Right ventricle myocardium inferior (tissue), 1 donor: ENCODE data around the gene APC2. TPM values are rescaled to one million over a fixed set of nuclear protein-coding genes. Genes with fewer than 3 reads are reported as not detected.
"Not testable (repeated sequence)": the region's sequence is repeated elsewhere in the genome, so short reads cannot be mapped to it uniquely, and the experiment has no call there.

Source experiments
- ATAC-seq: fragments of 200-7000 bp; cut with Tn5 transposase; one replicate; pipeline ENCODE4 v1.9.1; 2020; ENCODE audit warnings: mild to moderate bottlenecking, moderate library complexity
- DNase-seq: peaks from one replicate; pipeline ENCODE4 v3.0.0; 2021; ENCODE audit errors: missing footprints
- intact Hi-C: fragments of 100-400 bp; cut with DNase I; formaldehyde crosslinking; loops from one replicate; pipeline ENCODE4 v1.11.0; 2022
- total RNA-seq: library from RNA; stranded (reverse); fragmentation: NEBNext Ultra II Directional; extraction: Animal tissue kit (Norgen Biotek cat#: 25700); gene quantifications from one replicate; pipeline ENCODE4 v1.2.1, GENCODE V29; 2021
- donor health status: DM: no; HTN: yes; CAD: no; lungs with severe emphysema.

APC2 gene
- total RNA-seq, 1 donor from 2014 or later = 0.14 TPM

DNA sequence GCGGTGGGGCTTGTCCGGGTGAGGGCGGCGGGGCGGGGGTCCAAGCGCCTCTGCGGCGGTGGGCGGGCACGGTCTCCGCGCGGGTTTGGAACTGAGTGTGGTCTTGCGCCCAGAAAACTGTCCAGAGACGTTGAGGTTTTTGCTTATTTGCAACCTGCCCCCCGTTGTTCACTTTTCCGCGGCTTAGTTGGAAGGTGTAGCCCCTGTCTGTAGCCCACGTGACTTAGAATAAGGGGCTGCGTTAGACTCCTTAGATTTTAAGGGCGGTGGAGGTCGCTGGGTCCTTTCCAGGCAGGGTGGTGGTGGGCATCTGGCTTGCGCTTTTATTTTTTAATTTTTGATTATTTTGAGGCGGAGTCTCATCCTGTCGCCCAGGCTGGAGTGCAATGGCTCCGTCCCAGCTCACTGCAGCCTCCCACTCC lies 11.0 kb upstream of the APC2 start:
- DNase-seq (no peak), ATAC-seq (no peak)
- intact Hi-C loops = no loop called here

DNA sequence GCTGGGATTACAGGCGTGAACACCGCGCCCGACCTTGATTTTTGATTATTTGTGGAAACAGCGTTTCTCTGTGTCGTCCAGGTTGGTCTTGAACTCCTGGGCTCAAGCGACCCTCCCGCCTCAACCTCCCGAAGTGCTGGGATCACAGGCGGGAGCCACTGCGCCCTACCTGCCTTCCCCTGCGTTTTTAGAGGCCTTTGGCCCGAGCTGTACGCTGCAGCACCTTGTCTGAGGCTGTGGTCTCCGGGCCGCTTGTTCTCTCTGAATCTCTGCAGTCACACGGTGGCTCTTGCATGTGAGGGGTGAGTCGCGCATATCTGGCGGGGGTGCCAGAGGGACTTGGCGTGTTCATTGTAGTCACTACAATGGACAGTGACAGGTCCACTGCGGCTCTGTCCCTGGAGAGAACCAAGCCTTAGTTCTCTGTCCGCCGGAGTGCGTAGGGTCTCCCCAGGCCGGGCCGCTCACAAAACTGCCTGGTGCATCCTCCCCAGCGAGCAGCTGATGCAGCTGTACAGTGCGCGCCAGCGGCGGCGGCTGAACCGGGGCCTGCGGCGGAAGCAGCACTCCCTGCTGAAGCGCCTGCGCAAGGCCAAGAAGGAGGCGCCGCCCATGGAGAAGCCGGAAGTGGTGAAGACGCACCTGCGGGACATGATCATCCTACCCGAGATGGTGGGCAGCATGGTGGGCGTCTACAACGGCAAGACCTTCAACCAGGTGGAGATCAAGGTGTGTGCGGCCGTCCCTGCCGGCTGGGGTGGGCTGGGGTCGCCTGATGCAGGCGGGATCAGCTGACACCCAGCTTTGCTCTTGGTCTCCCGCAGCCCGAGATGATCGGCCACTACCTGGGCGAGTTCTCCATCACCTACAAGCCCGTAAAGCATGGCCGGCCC lies 10.2 kb upstream of the APC2 start:
- ATAC-seq, DNase-seq, intact Hi-C loops: not testable (repeated sequence)

DNA sequence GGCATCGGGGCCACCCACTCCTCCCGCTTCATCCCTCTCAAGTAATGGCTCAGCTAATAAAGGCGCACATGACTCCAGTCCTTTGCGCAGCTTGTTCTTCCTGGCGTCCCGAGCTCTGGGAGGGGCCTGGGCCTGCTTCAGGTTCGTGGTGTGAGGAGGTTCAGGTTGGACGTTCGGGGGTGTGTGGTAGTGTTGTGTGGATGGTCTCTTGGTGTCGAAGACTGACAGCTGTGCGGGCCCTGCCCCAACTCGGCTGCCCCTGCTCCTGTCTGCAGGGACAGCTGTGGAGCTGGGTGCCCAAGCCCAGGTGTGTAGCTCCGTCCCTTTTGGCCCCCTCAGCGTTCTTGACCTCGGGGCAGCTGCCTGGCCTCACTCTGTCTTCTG lies 9.5 kb upstream of the APC2 start:
- intact Hi-C loops = no loop called here

DNA sequence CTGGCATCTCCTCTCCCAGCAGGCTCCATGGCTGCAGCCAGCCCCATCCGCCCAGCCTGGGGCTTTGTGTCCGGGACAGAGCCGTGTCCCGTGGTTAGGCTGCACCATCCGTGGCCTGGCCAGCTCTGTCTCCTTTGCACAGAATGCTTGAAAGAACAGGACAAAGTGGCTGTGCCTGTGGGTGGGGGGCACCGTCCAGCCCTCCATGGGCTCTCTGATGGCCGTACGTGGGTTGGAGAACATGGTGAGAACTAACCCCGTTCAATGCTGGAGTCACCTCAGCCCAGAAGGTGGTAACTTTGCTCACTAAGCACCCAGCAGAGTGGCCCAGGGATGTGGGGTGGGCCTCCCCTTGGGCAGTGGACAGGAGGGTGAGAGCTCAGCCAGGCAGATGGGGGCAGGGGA lies 8.9 kb upstream of the APC2 start:
- intact Hi-C loops = no loop called here
- no peak for ATAC-seq
- no peak for DNase-seq

More for the DNA sequence above, 9.5 kb upstream of the APC2 start:
- ATAC-seq (no peak), DNase-seq (no peak)

DNA sequence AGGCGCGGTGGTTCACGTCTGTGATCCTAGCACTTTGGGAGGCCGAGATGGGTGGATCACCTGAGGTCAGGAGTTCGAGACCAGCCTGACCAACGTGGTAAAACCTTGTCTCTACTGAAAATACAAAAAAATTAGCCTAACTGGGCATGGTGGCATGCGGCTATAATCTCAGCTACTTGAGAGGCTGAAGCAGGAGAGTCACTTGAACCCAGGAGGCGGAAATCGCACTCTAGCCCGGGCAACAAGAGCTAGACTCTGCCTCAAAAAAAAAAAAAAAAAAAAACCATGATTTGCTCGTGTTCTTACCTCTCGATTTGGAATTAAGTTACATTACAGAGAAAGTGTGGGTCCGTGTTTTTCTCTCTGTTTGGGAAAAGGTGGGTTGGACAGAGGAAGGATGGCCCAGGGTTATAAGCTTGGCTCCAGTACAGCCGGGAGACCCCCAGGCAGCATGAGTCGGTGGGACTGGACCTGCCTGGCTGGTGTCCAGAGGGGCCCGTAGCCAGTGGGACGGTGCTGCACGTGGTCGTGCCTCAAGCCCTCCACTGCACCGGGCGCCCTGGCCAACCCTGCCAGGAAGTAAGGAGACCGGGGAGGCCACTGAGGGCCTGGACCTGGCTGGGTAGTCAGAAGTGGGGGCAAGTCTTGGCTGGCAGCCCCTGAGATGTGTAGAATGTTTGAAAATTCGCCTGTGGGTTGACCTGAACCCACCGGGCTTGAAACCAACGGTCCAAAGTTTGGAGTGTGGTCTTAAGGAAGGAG lies 8.1 kb upstream of the APC2 start:
- intact Hi-C loops = no loop called here
- no peak for ATAC-seq
- no peak for DNase-seq

DNA sequence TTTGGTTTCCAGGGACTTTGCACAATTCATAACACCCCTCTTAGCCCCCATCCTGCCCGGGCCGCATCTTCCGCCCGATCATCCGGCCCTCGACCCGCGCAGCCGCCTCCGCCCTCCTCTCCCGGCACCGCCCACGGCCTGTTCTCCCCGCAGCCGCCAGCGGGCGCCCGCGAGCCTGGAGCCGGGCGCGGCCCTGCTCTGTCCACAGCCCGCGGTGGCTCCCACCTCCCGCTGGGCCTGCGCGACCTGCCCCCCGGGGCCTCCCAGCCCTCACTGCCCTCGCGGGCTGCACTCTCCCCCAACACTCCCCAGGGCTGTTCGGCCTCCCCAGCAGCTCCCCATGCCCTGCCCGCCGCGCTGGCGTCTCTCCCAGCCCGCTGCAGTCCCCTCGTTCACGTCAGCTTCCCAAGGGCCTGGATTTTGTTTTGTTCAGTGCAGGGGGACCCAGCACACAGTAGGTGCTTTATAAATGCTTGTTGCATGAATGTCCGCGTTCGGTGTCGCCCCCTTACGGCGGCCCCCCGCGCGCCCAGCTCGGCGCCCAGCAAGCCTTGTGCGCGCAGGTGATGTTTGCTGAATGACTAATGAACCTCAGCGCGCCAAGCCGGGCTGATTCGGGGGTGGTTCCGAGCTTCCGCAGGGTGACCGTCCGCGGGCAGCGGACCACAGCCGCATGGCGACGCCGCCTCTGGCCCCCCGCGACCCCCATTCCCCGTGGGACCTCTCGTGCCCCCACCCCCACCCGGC lies 4.6 kb upstream of the APC2 start:
- ATAC-seq (peak; percentile 90), DNase-seq (peak; percentile 86)
- intact Hi-C loops = loop anchor here (5.0 kb wide), 2 partner anchors 33 to 67 kb away; partner anchors contain the start of gene ADAMTSL5

DNA sequence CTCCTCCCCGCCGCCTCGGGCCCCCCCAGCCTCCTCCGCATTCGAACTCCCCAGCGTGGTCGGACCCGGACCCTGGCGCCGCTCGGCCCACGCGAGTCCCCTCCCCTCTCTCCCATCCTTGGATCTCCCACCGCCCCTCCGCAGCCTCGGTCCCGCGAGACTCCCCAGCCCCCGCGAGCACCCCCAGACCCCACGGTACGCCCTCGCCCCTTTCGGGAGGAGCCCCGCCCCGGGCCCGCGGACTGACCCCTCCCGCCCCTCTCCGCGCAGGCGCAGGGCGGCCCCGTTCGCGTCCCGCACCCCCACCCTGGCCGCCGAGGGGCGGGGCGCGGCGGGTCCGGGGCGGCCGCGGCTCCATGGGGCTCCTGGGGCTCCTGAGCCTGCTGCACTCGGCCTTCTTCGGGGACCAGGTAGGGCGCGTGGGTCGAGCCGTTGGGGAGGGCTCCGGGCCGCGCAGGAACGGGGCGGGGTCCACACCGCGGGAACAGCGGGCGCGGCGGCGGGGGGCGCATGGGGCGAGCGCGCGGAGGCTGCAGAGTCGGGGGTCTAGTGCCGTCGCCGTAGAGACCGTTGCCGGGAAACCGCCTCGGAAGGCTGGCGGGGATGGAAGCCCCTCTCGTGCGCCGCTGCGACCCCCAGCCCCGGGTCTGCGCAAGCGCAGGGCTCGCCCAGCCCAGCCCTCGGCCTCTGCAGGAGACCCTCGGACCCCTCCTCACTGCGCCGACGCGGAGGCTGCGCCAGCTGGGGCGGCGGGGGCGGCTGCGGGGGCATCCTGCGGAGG lies 3.8 kb upstream of the APC2 start:
- intact Hi-C loops = loop anchor here (5.0 kb wide), 2 partner anchors 34 to 66 kb away; partner anchors contain the start of gene ADAMTSL5

DNA sequence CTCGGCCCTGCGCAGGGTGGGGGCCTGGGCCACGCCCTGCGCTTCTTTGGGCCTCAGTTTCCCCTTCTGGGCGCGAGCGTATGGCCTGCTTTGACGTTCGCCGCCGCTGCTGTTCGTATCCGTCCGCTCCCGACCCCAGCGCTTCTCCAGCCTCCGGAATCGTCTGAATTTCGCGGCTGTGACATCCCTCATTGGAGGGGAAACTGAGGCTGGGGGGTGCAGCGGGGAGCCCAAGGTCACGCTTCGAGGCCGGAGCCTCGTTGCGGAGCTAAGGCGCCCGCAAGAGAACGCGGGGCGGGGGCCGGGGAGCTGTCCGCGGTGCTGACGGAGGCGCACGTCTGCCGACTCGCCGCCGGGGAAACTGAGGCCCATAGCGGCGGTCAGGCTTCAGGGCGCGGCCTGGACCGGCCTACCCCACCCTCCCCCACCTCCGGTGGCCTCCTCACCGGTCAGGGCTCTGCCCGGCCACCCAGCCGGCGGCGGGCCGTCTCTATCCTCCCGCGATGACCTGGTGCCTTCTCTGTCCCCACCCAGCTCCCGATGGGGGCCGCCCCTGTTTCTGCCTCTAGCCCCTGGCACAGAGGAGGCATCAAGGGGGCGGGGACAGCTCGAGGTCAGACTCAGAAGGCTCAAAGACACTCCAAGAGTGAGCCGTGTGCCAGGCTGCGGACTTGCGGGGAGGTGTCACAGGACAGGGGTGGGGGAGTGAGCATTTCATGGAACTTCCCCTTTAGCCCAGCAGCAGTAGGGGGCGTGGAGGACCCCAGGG lies 3.0 kb upstream of the APC2 start:
- intact Hi-C loops = loop anchor here (5.0 kb wide), 2 partner anchors 35 to 65 kb away; partner anchors contain the start of gene ADAMTSL5
- ATAC-seq (no peak), DNase-seq (no peak)

More for the DNA sequence above, 3.8 kb upstream of the APC2 start:
- no peak for DNase-seq
- no peak for ATAC-seq

DNA sequence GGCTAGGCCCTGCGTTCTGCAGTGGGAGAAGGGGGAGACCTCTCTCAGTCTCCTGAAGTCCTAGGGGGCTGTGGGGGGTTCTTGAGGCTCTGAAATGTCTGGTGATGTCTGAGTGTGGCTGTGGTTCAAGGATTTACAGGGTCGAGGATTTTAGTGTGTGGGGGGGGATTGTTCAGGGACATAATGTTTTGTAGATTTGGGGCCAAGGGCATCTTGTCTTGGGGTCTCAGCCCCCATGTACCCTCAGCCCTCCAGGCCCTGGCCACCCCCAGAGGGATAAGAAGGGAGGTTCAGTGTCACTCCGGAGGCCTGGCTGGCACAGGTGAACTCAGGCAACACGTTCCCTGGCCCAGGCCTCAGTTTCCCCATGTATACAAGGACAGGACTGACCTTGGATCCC lies 2.4 kb upstream of the APC2 start:
- DNase-seq = no peak
- no peak for ATAC-seq
- intact Hi-C loops = loop anchor here (5.0 kb wide), 2 partner anchors 35 to 65 kb away; partner anchors contain the start of gene ADAMTSL5

DNA sequence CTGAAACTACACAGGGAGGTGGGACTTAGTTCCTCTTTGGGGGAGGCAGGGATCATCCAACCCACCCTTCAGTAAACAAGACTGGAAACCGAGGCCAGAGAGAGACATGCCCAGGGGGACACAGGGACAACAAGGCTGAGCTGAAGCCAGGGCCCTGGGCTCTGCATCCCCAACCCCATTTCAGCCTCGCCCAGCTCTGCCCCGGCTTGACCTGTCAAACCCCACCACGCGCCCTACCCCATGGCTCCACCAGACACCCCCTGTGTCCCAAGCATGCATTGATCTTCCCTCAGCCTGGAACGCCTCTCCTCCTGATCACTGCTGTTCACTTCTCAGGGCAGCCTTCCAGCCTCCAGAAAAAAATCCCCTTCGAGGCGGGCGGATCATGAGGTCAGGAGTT lies 2.0 kb upstream of the APC2 start:
- ATAC-seq (no peak), DNase-seq (no peak)
- intact Hi-C loops = loop anchor here (5.0 kb wide), 2 partner anchors 36 to 64 kb away; partner anchors contain the start of gene ADAMTSL5

DNA sequence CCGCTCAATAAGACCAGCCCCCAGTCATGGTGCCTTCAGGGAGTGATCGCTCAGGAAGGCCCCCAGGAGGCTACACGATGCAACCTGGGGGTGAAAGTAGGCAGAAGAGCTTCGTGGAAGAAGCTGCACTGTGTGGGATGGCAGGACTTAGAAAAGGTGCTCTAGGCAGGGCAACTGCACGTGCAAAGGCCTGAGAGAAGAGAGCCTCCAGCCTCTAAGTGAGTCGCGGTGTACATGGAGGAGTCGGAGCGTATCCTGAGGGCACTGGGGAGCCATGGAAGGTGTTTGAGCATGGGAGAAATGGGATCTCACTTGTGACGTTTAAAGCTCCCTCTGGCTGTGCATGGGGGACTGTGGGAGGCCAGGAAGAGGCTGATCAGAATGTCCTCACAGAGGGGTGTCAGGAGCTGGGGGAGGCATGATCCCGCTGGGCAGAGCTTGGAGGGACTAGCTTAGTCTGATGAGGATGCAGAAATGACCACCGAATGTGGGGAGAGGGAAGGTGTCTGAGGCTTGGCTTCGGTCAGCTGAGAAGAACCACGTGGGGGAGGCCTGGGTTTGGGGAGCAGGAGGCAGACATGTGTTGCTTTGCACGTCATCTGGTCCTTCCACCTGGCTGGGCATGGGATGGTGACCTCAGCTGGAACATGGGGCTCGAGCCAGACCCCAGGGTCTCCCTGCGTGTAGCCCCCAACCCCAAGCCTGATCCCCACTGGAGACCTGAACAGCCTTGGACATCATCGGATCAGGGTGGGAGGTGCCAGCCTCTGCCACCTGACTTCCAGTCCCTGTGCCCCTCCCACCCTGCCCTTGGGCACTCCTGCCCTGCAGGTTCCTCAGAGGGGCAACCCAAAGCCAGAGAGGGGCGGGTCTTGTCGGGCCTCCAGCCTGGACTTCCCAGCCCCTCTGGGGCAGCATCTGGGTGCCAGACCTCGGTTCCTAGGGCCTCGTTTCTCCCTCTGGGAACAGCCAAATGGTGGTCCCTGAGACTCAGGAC lies 1.1 kb downstream of the APC2 start:
- DNase-seq = no peak
- intact Hi-C loops = no loop called here
- ATAC-seq = no peak

DNA sequence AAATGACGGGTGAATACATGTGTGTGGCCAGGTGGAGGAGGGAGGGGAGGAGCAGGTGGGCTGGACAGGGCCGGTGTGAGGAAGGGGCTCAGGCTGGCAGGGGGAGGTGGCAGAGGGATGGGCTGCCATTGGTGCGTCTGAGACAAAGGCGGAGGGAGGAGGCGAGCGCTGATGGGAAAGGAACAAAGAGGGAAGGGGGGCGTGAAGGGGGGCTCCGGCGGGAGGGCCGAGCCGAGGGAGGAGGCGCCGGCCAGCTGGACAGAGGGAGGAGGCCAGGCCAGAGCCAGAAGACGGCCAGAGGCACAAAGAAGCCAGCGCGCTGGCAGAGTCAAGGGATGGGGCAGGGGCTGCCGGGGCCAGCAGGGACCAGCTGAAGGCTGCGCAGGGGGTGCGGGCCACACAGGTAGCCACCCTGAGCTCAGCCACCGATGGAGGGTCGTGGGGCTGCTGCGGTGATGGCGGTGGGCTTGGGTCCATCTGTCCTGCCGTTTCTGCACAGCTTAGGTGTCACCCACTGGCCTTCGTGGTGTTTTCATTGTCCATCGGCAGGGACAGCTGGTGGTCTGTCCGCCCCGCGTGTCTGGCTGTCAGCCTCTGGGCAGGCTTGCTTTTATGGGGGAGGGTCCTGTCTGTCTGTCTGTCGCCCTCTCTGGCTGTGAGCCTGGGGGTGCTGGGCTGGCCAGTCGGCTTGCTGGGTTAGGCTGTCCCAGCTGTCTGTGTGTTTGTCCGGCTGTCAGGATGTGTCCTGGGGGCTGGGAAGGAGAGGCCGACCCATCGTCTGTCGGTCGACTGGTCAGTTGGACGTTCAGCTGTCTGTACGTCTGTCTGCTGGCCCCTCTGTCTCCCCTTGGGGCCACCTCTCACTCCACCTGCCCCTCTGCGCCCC lies 2.2 kb downstream of the APC2 start:
- ATAC-seq = no peak
- no peak for DNase-seq
- intact Hi-C loops = no loop called here

DNA sequence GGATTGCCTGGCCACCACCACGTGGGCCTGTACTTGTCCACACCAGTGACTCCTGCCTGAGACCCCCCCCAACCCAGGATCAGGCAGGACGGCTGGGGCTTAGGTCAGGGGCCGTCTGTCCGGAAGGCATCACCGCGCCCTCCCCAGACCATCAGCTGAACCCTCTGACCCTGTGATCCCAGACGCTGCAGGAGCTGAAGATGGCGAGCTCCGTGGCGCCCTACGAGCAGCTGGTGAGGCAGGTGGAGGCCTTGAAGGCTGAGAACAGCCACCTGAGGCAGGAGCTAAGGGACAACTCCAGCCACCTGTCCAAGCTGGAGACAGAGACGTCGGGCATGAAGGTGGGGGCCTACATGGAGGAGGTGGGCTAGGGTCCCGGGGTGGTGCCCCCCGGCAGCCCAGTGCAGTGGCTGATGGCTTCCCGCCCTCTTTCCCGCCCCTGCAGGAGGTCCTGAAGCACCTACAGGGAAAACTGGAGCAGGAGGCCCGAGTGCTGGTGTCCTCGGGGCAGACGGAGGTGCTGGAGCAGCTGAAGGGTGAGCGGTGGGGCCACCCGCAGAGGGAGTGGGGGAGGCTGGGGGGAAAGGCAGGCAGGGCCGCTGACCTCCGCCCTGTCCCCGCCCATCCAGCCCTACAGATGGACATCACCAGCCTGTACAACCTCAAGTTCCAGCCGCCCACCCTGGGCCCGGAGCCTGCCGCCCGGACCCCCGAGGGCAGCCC lies 3.0 kb downstream of the APC2 start:
- ATAC-seq (no peak), DNase-seq (no peak)
- intact Hi-C loops = no loop called here

DNA sequence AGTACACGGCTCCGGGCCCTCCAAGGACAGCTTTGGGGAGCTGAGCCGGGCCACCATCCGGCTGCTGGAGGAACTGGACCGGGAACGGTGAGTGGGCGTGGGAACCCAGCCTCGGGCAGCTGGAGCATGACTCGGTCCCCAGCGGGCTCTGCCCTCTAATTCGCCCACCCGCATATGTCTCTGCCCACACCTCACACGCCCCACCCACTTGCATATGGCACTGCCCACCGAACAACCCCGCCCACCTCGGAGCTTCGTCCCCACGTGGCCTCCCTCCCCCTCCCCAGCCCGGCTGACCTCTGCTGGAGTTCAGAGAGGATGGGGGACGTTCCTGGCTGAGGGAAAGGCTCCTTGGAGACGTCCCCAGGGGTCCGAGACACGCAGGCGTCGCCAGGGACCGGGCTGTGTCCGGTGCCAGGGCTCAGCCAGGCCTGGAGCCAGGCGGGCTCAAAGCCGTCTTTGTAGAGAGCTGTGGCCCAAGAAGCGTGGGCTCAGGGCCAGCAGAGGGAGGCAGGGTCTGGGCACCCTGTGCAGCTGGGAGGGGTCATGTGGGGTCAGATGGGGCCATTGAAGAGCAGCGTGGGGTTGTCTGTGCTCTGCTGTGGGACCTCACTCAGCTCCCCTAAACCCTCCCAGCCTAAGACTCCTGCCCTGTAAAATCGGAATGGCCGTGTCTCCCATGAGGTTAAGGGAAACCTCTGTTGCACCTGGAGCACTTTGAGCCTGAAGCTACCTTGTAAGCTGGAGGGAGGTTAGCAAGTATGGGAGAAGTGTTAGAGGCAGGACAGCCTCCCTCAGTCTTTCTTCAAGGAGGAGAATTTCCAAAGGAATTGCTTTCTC lies 3.8 kb downstream of the APC2 start:
- ATAC-seq (no peak), DNase-seq (no peak)

More for the DNA sequence above, 3.8 kb downstream of the APC2 start:
- intact Hi-C loops = no loop called here
